Heart right ventricle (tissue), 16 donors: ENCODE results near the gene ROBO1. TPM values are rescaled to one million over a fixed set of nuclear protein-coding genes. Genes with fewer than 3 reads are reported as not detected.

Experiments
- ATAC-seq, 8 donors: fragments of 200-7000 bp; cut with Tn5 transposase; one replicate each; pipeline ENCODE4 v1.9.1; 2020; ENCODE audit warnings: mild to moderate bottlenecking in 8 of 8, moderate library complexity in 8 of 8, moderate number of reproducible peaks in 1 of 8
- DNase-seq, 2 donors: peaks; one replicate each; pipeline ENCODE4 v3.0.0-alpha.2; 2020
- H3K27ac ChIP-seq, 10 donors: fragments of 200-600 bp; sonication (generic) in 2 of 10; one replicate each; pipeline versions ENCODE4 v1.5.0 to v1.8.0; 2020 to 2022; ENCODE audit warnings: mild to moderate bottlenecking in 3 of 10
- H3K27me3 ChIP-seq, 7 donors: fragments of 200-600 bp; one replicate each; pipeline ENCODE4 v1.8.0; 2021 to 2022; ENCODE audit warnings: mild to moderate bottlenecking in 2 of 7
- H3K36me3 ChIP-seq, 9 donors: fragments of 200-600 bp; sonication (generic) in 1 of 9; one replicate each; pipeline versions ENCODE4 v1.5.0 to v1.8.0; 2020 to 2022; ENCODE audit warnings: mild to moderate bottlenecking in 2 of 9
- H3K4me1 ChIP-seq, 9 donors: fragments of 200-600 bp; sonication (generic) in 1 of 9; one replicate each; pipeline versions ENCODE4 v1.5.0 to v1.8.0; 2020 to 2022; ENCODE audit warnings: mild to moderate bottlenecking in 4 of 9
- H3K4me3 ChIP-seq, 10 donors: fragments of 200-600 bp; sonication (generic) in 2 of 10; one replicate each; pipeline versions ENCODE4 v1.5.0 to v1.8.0; 2020 to 2022; ENCODE audit warnings: mild to moderate bottlenecking in 7 of 10, moderate library complexity in 2 of 10
- H3K9me3 ChIP-seq, 11 donors: fragments of 200-600 bp in 10 of 11; sonication (generic) in 2 of 11; one replicate each; pipeline versions ENCODE4 v1.5.0 to v1.8.0; 2013 to 2022; ENCODE audit warnings: mild to moderate bottlenecking in 2 of 11, control low read depth in 1 of 11, moderate library complexity in 1 of 11
- CTCF ChIP-seq, 9 donors: fragments of 200-600 bp; sonication (generic) in 2 of 9; IDR thresholded peaks; one replicate each; pipeline versions ENCODE4 v1.5.0 to v1.8.0; 2021 to 2022; ENCODE audit warnings: antibody characterized with exemption in 9 of 9, mild to moderate bottlenecking in 5 of 9, moderate library complexity in 1 of 9
- WGBS, 2 donors: extraction: QIAGEN DNeasy Blood & Tissue Kit; methylation state at CpG; one replicate each; pipeline ENCODE4 v1.1.7; 2013; ENCODE audit warnings: inconsistent platforms in 1 of 2; 5-methylcytosine and 5-hydroxymethylcytosine counted together
- intact Hi-C, 10 donors: fragments of 100-400 bp; cut with DNase I; formaldehyde crosslinking; loops; one replicate each; pipeline versions ENCODE4 v1.11.1 to v1.14.2; 2022
- polyA plus RNA-seq, 2 donors: library from polyadenylated mRNA; stranded (reverse); fragments of 200-250 nt; gene quantifications; one replicate each; pipeline ENCODE4 v1.2.3, GENCODE V29; 2013
- total RNA-seq, 10 donors: library from RNA; stranded (reverse); fragmentation: NEBNext Ultra II Directional in 3 of 10; extraction: Animal tissue kit (Norgen Biotek cat#: 25700) in 3 of 10; gene quantifications; one replicate each; pipeline versions ENCODE4 v1.2.1 to v1.2.4, GENCODE V29; 2021 to 2023
- donor health status: Arrhythmogenic right ventricular cardiomyopathy.
- donor health status: ischemic (EF 13 %, LVEDD 7.1; RV severe dilation, severe dysfunction).
- donor health status: healthy with polysubstance abuse.
- donor health status: DM: no; HTN: yes; CAD: no.
- donor health status: DM: no; HTN: no; CAD: no.
- donor health status: ischemic (EF 25% LVEDD 6.9; RV normal size, moderate dysfunction).
- donor health status: ischemic (EF 25% LVEDD 5.7; RV mildly dilated, moderate dysfunction).
- donor health status: healthy.
- donor health status: DM: yes; HTN: yes; CAD: no.
- donor health status: Ischemic cardiomyopathy.
- donor health status: ischemic (EF 35%, LVEDD 5.7; RV mildly dilated, moderate dysfunction).
- donor health status: nonischemic (EF 11% LVEDD 7.7; RV severe dilation, severe dysfunction).
- donor health status: DM: yes; HTN: yes; CAD: no.
- donor health status: PGD.
- donor health status: ischemic (EF 29% LVEDD 5.4; RV normal size, mild dysfunction).
- donor health status: nonischemic (EF 23%, LVEDD 6.1; RV moderate dilation, normal function).

The ROBO1 gene
- total and polyA plus RNA-seq, 12 donors: 2.8 to 13.9 (median 5.6) TPM

DNA sequence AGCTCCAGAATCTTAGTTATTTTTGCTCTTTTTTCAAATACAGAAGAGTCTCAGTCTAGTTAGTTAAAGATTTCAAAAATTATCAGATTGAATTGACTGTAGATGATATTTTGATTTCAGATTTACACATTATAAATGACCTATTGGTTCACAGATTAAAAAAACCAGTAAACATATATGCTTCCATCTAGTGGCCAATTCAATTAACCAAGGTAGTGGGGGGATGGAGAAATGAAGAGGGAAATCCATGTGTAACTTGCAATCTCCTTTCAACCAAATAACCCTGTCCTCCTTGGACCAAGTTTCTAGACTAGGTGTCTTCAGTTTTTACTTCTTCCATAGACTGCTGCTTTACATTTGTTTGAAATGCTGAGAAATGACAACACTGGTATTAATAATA lies 789.8 kb downstream of the ROBO1 start:
- DNase-seq (no peak), ATAC-seq (no peak)
- Histone ChIP-seq H3K4me3 (no peak overlapping the region), H3K27me3 (no peaks in the 10 kb centered on the region), H3K36me3 (no peaks in the 10 kb centered on the region), H3K4me1 (peaks cover 0 to 4% (median 0%) of the 10 kb centered on the region in 9 donors), H3K27ac (no peak overlapping the region), H3K9me3 (no peaks in the 10 kb centered on the region)
- peak in 8 of 9 donors; percentile 13 to 37 (median 26) for TF ChIP-seq CTCF (IDR thresholded peaks at IDR 0.05)
- intact Hi-C loops: loop anchor here in 1 of 10 donors (10.0 kb wide), 1 partner anchor 133 kb away; no protein-coding TSS in a partner anchor

DNA sequence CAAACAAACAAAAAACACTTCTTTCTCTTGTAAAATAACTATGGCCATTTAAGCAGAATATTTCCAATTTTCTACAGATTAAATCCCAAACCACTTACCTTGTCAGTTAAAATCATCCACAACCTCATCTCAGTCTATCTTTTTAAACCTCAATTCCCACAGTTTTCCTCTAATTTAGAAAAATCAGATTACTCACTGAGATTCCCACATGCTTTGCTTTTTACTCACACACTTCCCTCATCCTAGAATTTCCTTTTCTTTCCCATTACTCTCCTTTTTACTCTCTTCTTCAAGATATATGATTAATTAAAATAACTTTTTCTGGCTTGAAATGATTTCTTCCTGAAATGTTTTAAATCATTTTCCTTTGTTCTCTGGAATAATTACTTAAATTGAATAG lies 790.7 kb downstream of the ROBO1 start:
- intact Hi-C loops: loop anchor here in 1 of 10 donors (10.0 kb wide), 1 partner anchor 132 kb away; no protein-coding TSS in a partner anchor

DNA sequence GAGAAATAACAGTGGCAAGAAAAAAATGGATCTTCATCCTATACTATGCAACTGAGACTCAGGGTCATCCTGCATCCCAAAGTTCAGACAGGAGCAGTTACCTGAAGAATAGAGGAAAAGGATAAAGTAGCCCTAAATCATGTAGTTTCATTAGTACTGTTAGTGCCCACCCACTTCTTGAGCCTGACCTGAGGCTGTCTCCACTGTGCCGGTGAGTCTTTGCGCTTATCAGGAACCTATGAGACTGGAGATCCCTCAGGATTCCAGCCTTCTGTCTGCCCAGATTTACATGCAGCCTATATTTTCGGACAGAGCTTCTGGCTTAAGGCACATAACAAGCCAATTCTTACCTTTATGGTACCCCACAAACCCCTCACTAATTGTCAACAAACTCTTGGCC lies 791.6 kb downstream of the ROBO1 start:
- Histone ChIP-seq H3K4me1 (peaks cover 0 to 4% (median 0%) of the 10 kb centered on the region in 9 donors), H3K36me3 (no peaks in the 10 kb centered on the region), H3K9me3 (no peaks in the 10 kb centered on the region), H3K27ac (no peak overlapping the region), H3K27me3 (no peaks in the 10 kb centered on the region), H3K4me3 (no peak overlapping the region)
- ATAC-seq (no peak), DNase-seq (no peak)
- TF ChIP-seq CTCF (IDR thresholded peaks at IDR 0.05): no peak
- 74 to 83% methylated on average over 3 of the region's 3 CpGs for WGBS, 2 donors
- intact Hi-C loops: loop anchor here in 1 of 10 donors (10.0 kb wide), 1 partner anchor 131 kb away; no protein-coding TSS in a partner anchor

More for the DNA sequence above, 790.7 kb downstream of the ROBO1 start:
- Histone ChIP-seq H3K4me3 (no peak overlapping the region), H3K4me1 (peaks cover 0 to 4% (median 0%) of the 10 kb centered on the region in 9 donors), H3K36me3 (no peaks in the 10 kb centered on the region), H3K9me3 (no peaks in the 10 kb centered on the region), H3K27me3 (no peaks in the 10 kb centered on the region), H3K27ac (no peak overlapping the region)
- DNase-seq: no peak
- ATAC-seq: no peak
- TF ChIP-seq CTCF (IDR thresholded peaks at IDR 0.05): no peak

- intact Hi-C loops: loop anchor here in 1 of 10 donors (10.0 kb wide), 1 partner anchor 129 kb away; no protein-coding TSS in a partner anchor
- 78 to 86% methylated on average over 7 of the region's 7 CpGs for WGBS, 2 donors
- Histone ChIP-seq H3K4me3 (no peak overlapping the region), H3K9me3 (no peaks in the 10 kb centered on the region), H3K27ac (peak overlapping the region in 2 of 10 donors; percentile 3 to 10), H3K4me1 (peaks cover 0 to 4% (median 0%) of the 10 kb centered on the region in 9 donors), H3K36me3 (no peaks in the 10 kb centered on the region), H3K27me3 (no peaks in the 10 kb centered on the region)
- no peak for TF ChIP-seq CTCF (IDR thresholded peaks at IDR 0.05)
- DNase-seq (no peak), ATAC-seq (no peak)
Measured at GRCh38 chr3:78974181-78974790, 793.5 kb downstream of the ROBO1 start.
